Smooth muscle cell (in vitro differentiated cells): ENCODE measurements around the gene TGM2. TPM values are rescaled to one million over a fixed set of nuclear protein-coding genes. Genes with fewer than 3 reads are reported as not detected.
"Not testable (repeated sequence)": the region's sequence is repeated elsewhere in the genome, so short reads cannot be mapped to it uniquely, and the experiment has no call there.

Source experiments
- DNase-seq: peaks from one replicate; lab custom pipeline; 2025; ENCODE audit not compliant: unreplicated experiment; lab: John Stamatoyannopoulos, UW
- H2AFZ ChIP-seq: fragments of 200-600 bp; sonication (generic); 2 replicates; pipeline ENCODE4 v1.6.0; 2016; ENCODE audit warnings: antibody characterized with exemption, low read depth, mild to moderate bottlenecking
- H3F3A ChIP-seq: fragments of 200-600 bp; sonication (generic); 2 replicates; pipeline ENCODE4 v1.6.0; 2017; ENCODE audit warnings: antibody characterized with exemption, low read depth
- H3K27ac ChIP-seq: fragments of 200-600 bp; sonication (generic); 2 replicates; pipeline ENCODE4 v1.5.1; 2016; ENCODE audit warnings: low read depth, mild to moderate bottlenecking
- H3K27me3 ChIP-seq: fragments of 200-600 bp; sonication (generic); 2 replicates; pipeline ENCODE4 v1.6.1; 2016; ENCODE audit warnings: low read depth, mild to moderate bottlenecking
- H3K36me3 ChIP-seq: fragments of 200-600 bp; sonication (generic); 2 replicates; pipeline ENCODE4 v1.5.1; 2016; ENCODE audit warnings: low read depth
- H3K4me1 ChIP-seq: fragments of 200-600 bp; sonication (generic); 2 replicates; pipeline ENCODE4 v1.5.1; 2016; ENCODE audit warnings: low read depth
- H3K4me2 ChIP-seq: fragments of 200-600 bp; sonication (generic); 2 replicates; pipeline ENCODE4 v1.6.0; 2016; ENCODE audit warnings: mild to moderate bottlenecking
- H3K4me3 ChIP-seq: fragments of 200-600 bp; sonication (generic); 2 replicates; pipeline ENCODE4 v1.5.1; 2016; ENCODE audit warnings: mild to moderate bottlenecking
- H3K79me2 ChIP-seq: fragments of 200-600 bp; sonication (generic); 2 replicates; pipeline ENCODE4 v1.6.0; 2016; ENCODE audit warnings: low read depth, mild to moderate bottlenecking
- H3K9ac ChIP-seq: fragments of 200-600 bp; sonication (generic); 2 replicates; pipeline ENCODE4 v1.6.0; 2016; ENCODE audit warnings: low read depth
- H3K9me3 ChIP-seq: fragments of 200-600 bp; sonication (generic); replicated peaks from 2 replicates; pipeline ENCODE4 v1.5.1; 2016; ENCODE audit warnings: low read depth
- H4K20me1 ChIP-seq: fragments of 200-600 bp; sonication (generic); 2 replicates; pipeline ENCODE4 v1.6.0; 2016; ENCODE audit warnings: low read depth
- CTCF ChIP-seq: fragments of 200-600 bp; sonication (generic); IDR thresholded peaks from 2 replicates; pipeline ENCODE4 v1.5.1; 2017; ENCODE audit warnings: borderline replicate concordance, mild to moderate bottlenecking, antibody characterized with exemption; ENCODE audit not compliant: insufficient read depth, poor library complexity, severe bottlenecking
- WGBS: methylation state at CpG from one replicate; pipeline ENCODE4 v1.1.7; 2016; ENCODE audit warnings: low lambda C conversion rate; 5-methylcytosine and 5-hydroxymethylcytosine counted together
- polyA plus RNA-seq: library from polyadenylated mRNA; unstranded; fragments of >200 nt; fragmentation: Nextera tagmentation; extraction: Ambion mirVana; gene quantifications from 2 replicates; pipeline ENCODE4 v1.2.1, GENCODE V29; 2016
- total RNA-seq: library from RNA; depleted of rRNA; stranded (reverse); fragments of >200 nt; gene quantifications from 2 replicates; pipeline ENCODE4 v1.2.3, GENCODE V29; 2014

Gene TGM2
- total and polyA plus RNA-seq, 2 experiments from 2014 or later, result 41.7 to 72.0 TPM

DNA sequence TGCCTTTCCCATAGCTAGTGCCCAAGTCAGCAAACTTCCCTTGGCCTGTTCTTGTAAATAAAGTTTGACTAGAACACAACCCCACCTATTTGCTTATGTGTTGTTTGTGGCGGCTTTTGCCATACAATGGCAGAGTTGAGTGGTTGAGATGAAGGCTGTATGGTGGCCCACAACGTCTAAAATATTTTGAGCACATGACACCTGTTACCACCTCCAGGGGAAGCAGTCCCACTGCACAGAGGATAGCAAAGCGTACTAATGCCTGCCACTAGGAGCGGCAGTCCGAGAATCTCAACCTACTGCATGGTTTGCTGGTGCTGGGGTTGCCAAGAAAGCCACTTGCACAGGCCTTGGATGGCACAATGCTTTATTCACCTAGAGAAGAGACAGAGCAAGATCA lies 58.6 kb downstream of the TGM2 start:
- H3K36me3 ChIP-seq, result no peaks in the 10 kb centered on the region
- peaks cover 6% of the 10 kb centered on the region for H3K4me1 ChIP-seq
- H3K27ac ChIP-seq, result no peak overlapping the region
- H3K79me2 ChIP-seq, result no peaks in the 10 kb centered on the region
- no peak for TF ChIP-seq CTCF
- DNase-seq, result no peak
- no peak overlapping the region for H3K4me2 ChIP-seq
- peaks cover 19% of the 10 kb centered on the region for H3F3A ChIP-seq
- WGBS, result 96% methylated on average over 5 of the region's 5 CpGs
- no peaks in the 10 kb centered on the region for H3K27me3 ChIP-seq
- H3K4me3 ChIP-seq, result no peak overlapping the region
- H4K20me1 ChIP-seq, result no peaks in the 10 kb centered on the region
- H3K9ac ChIP-seq, result no peak overlapping the region
- no peak overlapping the region for H2AFZ ChIP-seq
- no peaks in the 10 kb centered on the region for H3K9me3 ChIP-seq

DNA sequence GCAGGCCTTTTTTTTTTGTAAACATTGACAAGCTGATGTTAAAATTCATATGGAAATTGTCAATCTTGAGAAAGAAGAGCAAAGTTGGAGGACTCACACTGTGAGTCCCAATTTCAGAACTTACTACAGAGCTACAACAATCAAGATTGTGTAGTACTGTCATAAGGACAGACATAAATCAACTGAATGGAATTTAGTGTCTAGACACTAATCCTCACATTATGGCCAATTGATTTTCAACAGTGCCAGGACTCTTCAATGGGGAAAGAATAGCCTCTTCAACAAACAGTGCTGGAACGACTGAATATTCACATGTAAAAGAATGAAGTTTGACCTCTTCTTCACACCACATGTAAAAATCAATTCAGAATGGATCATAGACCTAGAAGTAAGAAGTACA lies 60.8 kb downstream of the TGM2 start:
- Histone ChIP-seq H2AFZ (no peak overlapping the region), H3K36me3 (no peaks in the 10 kb centered on the region), H4K20me1 (no peaks in the 10 kb centered on the region), H3K9ac (no peak overlapping the region), H3K9me3 (no peaks in the 10 kb centered on the region), H3K4me3 (no peak overlapping the region), H3K27ac (no peak overlapping the region), H3K27me3 (no peaks in the 10 kb centered on the region), H3F3A (peaks cover 7% of the 10 kb centered on the region), H3K79me2 (no peaks in the 10 kb centered on the region), H3K4me1 (no peaks in the 10 kb centered on the region), H3K4me2 (no peak overlapping the region)
- 30% methylated on average over 1 of the region's 1 CpG for WGBS
- TF ChIP-seq CTCF, result no peak
- no peak for DNase-seq

DNA sequence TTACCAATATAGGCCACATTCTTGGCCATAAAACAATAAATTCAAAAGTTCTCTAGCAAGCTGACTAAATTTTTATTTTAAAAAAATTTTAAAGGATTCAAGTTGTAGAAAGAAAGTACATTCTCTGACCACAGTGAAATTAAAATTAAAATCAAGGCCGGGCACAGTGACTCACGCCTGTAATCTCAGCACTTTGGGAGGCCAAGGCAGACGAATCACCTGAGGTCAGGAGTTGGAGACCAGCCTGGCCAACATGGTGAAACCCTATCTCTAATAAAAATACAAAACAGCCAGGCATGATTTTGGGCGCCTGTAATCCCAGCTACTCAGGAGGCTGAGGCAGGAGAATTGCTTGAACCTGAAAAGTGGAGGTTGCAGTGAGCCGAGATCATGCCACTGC lies 62.9 kb downstream of the TGM2 start:
- H3K4me3 ChIP-seq, H3K27me3 ChIP-seq, H3F3A ChIP-seq, H3K9ac ChIP-seq, H3K9me3 ChIP-seq, H4K20me1 ChIP-seq, H3K27ac ChIP-seq, DNase-seq, H3K4me2 ChIP-seq, H3K36me3 ChIP-seq, H3K4me1 ChIP-seq, H3K79me2 ChIP-seq, H2AFZ ChIP-seq: not testable (repeated sequence)
- WGBS, result 86% methylated on average over 5 of the region's 5 CpGs

GRCh38 chr20:38098952-38099351 lies 66.1 kb downstream of the TGM2 start:
- Histone ChIP-seq H3F3A (no peaks in the 10 kb centered on the region), H2AFZ (no peak overlapping the region), H3K4me2 (no peak overlapping the region), H3K79me2 (no peaks in the 10 kb centered on the region), H3K9me3 (no peaks in the 10 kb centered on the region), H3K36me3 (no peaks in the 10 kb centered on the region), H3K4me1 (no peaks in the 10 kb centered on the region), H3K27me3 (no peaks in the 10 kb centered on the region), H4K20me1 (no peaks in the 10 kb centered on the region), H3K27ac (no peak overlapping the region), H3K4me3 (no peak overlapping the region), H3K9ac (no peak overlapping the region)
- TF ChIP-seq CTCF, result no peak
- no peak for DNase-seq
- 42% methylated on average over 1 of the region's 1 CpG for WGBS
